HCT116 (cell line): Measurements from ENCODE around the gene ATF2. TPM values are rescaled to one million over a fixed set of nuclear protein-coding genes. Genes with fewer than 3 reads are reported as not detected.

Experiments used
- ATAC-seq: fragments of 200-7000 bp; cut with Tn5 transposase; 2 replicates; pipeline ENCODE4 v1.9.1; 2020; ENCODE audit warnings: mild to moderate bottlenecking, moderate library complexity
- BruUV-seq: library from RNA; stranded (reverse); fragments of 400-500 nt; replicated peaks from 2 replicates; lab custom pipeline; 2021; lab: Mats Ljungman, UMichigan
- CTCF ChIA-PET: fragments of 300-600 bp; sonication (Branson Sonifier 250); formaldehyde crosslinking; loops from one replicate; lab custom pipeline; 2021; ENCODE audit warnings: antibody characterized with exemption; lab: Charles Lee
- POLR2A ChIA-PET: fragments of 300-600, 350-600 bp; sonication (Branson Sonifier 250); formaldehyde crosslinking; loops from one replicate; lab custom pipeline; 2021; ENCODE audit warnings: antibody characterized with exemption; lab: Charles Lee
- RAD21 ChIA-PET, 2 experiments: fragments of 300-600 bp; sonication (Branson Sonifier 250); formaldehyde crosslinking; loops; one replicate each; lab custom pipeline; 2023; ENCODE audit warnings: low total read pairs in 2 of 2; ENCODE audit not compliant: uncharacterized antibody in 2 of 2, unreplicated experiment in 2 of 2, low non-redundant PET in 1 of 2; lab: Charles Lee
- DNase-seq: peaks from one replicate; pipeline ENCODE4 v3.0.0-alpha.2; 2010; ENCODE audit warnings: low read depth, low spot score
- H2AFZ ChIP-seq: fragments of 200-600 bp; shearing (Covaris generic), sonication (generic); 2 replicates; pipeline ENCODE4 v1.6.1; 2017; ENCODE audit warnings: low read depth, mixed run types, mixed read lengths, antibody characterized with exemption, low read length; ENCODE audit not compliant: poor library complexity, severe bottlenecking
- H3K27ac ChIP-seq: 2 replicates; pipeline ENCODE4 v1.5.1; 2012; ENCODE audit warnings: low read depth, low read length
- H3K27me3 ChIP-seq: fragments of 200-600 bp; sonication (generic); 2 replicates; pipeline ENCODE4 v1.6.1; 2016; ENCODE audit warnings: mixed run types, low read length, mixed read lengths; ENCODE audit not compliant: insufficient read depth
- H3K36me3 ChIP-seq, 2 experiments: fragments of 200-500 bp in 1 of 2; fragments of 200-600 bp in 1 of 2; sonication (Bioruptor generic) in 1 of 2; sonication (generic) in 1 of 2; 2 replicates each; pipeline versions ENCODE4 v1.5.1 to v1.6.1; 2014 to 2016; ENCODE audit warnings: low read length in 2 of 2, inconsistent platforms in 1 of 2, mixed read lengths in 1 of 2, mixed run types in 1 of 2; ENCODE audit not compliant: insufficient read depth in 2 of 2, control insufficient read depth in 1 of 2
- H3K4me1 ChIP-seq, 2 experiments: fragments of 200-600 bp in 1 of 2; sonication (generic) in 1 of 2; 2 replicates each; pipeline versions ENCODE4 v1.5.1 to v1.6.1; 2012 to 2017; ENCODE audit warnings: low read length in 2 of 2, inconsistent platforms in 1 of 2, mild to moderate bottlenecking in 1 of 2, mixed read lengths in 1 of 2, mixed run types in 1 of 2, moderate library complexity in 1 of 2; ENCODE audit not compliant: insufficient read depth in 2 of 2, control insufficient read depth in 1 of 2
- H3K4me2 ChIP-seq: fragments of 200-600 bp; sonication (generic); 2 replicates; pipeline ENCODE4 v1.6.1; 2017; ENCODE audit warnings: mixed run types, low read length, mixed read lengths
- H3K4me3 ChIP-seq, 2 experiments: fragments of 200-600 bp in 1 of 2; sonication (generic) in 1 of 2; replicated peaks in 1 of 2; 2 replicates each; pipeline ENCODE4 v1.5.1; 2011 to 2016; ENCODE audit warnings: low read length in 2 of 2, control low read depth in 1 of 2, low read depth in 1 of 2, mild to moderate bottlenecking in 1 of 2, mixed read lengths in 1 of 2, mixed run types in 1 of 2
- H3K79me2 ChIP-seq: fragments of 200-600 bp; sonication (generic); 2 replicates; pipeline ENCODE4 v1.6.1; 2017; ENCODE audit warnings: mild to moderate bottlenecking, mixed run types, low read length, moderate library complexity, mixed read lengths; ENCODE audit not compliant: insufficient read depth
- H3K9ac ChIP-seq: fragments of 200-600 bp; sonication (generic); 2 replicates; pipeline ENCODE4 v1.6.1; 2016; ENCODE audit warnings: low read length, mixed read lengths
- H3K9me2 ChIP-seq: fragments of 200-600 bp; sonication (generic), shearing (Covaris generic); 2 replicates; pipeline ENCODE4 v1.6.1; 2017; ENCODE audit warnings: mixed run types, mild to moderate bottlenecking, moderate library complexity; ENCODE audit not compliant: insufficient read depth
- H3K9me3 ChIP-seq, 2 experiments: fragments of 200-500 bp in 1 of 2; fragments of 200-600 bp in 1 of 2; sonication (Bioruptor generic) in 1 of 2; sonication (generic) in 1 of 2; 2 replicates each; pipeline ENCODE4 v1.6.1; 2014 to 2017; ENCODE audit warnings: low read length in 2 of 2, mixed read lengths in 2 of 2, inconsistent platforms in 1 of 2, low read depth in 1 of 2, mild to moderate bottlenecking in 1 of 2, mixed run types in 1 of 2, moderate library complexity in 1 of 2; ENCODE audit not compliant: control insufficient read depth in 1 of 2, insufficient read depth in 1 of 2
- H4K20me1 ChIP-seq: fragments of 200-600 bp; sonication (generic), shearing (Covaris generic); 2 replicates; pipeline ENCODE4 v1.6.1; 2017; ENCODE audit warnings: mixed run types, mild to moderate bottlenecking, moderate library complexity; ENCODE audit not compliant: insufficient read depth
- CBX3 ChIP-seq: IDR thresholded peaks from 2 replicates; pipeline ENCODE4 v1.6.1; 2012; ENCODE audit warnings: low read depth
- EZH2 ChIP-seq: fragments of 200-600 bp; sonication (generic); IDR thresholded peaks from 2 replicates; pipeline ENCODE4 v1.6.1; 2017; ENCODE audit warnings: antibody characterized with exemption, mixed run types
- EZH2phosphoT487 ChIP-seq: fragments of 200-600 bp; IDR thresholded peaks from 2 replicates; pipeline ENCODE4 v1.6.1; 2018; ENCODE audit warnings: antibody characterized with exemption, borderline replicate concordance
- FOSL1 ChIP-seq: IDR thresholded peaks from 2 replicates; pipeline ENCODE4 v1.6.1; 2012; ENCODE audit warnings: low read depth
- POLR2A ChIP-seq: IDR thresholded peaks from 2 replicates; pipeline ENCODE4 v1.7.0; 2011; ENCODE audit warnings: borderline replicate concordance; ENCODE audit not compliant: insufficient read depth, insufficient read length; ENCODE audit errors: extremely low read depth
- POLR2AphosphoS5 ChIP-seq: IDR thresholded peaks from 2 replicates; pipeline ENCODE4 v1.6.1; 2011; ENCODE audit warnings: mild to moderate bottlenecking, low read depth, low read length, moderate library complexity
- SIN3A ChIP-seq: IDR thresholded peaks from 2 replicates; pipeline ENCODE4 v1.6.1; 2012; ENCODE audit warnings: low read depth
- TCF7L2 ChIP-seq: IDR thresholded peaks from 2 replicates; pipeline ENCODE4 v1.7.0; 2011; ENCODE audit warnings: borderline replicate concordance, inconsistent platforms; ENCODE audit not compliant: insufficient read depth, insufficient read length; ENCODE audit errors: extremely low read depth
- YY1 ChIP-seq: IDR thresholded peaks from 2 replicates; pipeline ENCODE4 v1.6.1; 2011; ENCODE audit warnings: low read length, low read depth, moderate library complexity, mild to moderate bottlenecking; ENCODE audit not compliant: insufficient replicate concordance; ENCODE audit errors: extremely low read depth
- intact Hi-C: fragments of 100-400 bp; cut with micrococcal nuclease; formaldehyde crosslinking; loops from 2 replicates; pipeline ENCODE4 v1.10.0; 2022
- total RNA-seq: library from RNA; stranded (reverse); gene quantifications from one replicate; pipeline ENCODE4 v1.2.1, GENCODE V29; 2021; ENCODE audit not compliant: unreplicated experiment
- TF ChIP-seq, protein P1 (sequence below), 3 experiments: fragments of 200-600 bp in 1 of 3; sonication (generic) in 1 of 3; IDR thresholded peaks in 2 of 3; conservative IDR thresholded peaks in 1 of 3; 2 replicates each; pipeline ENCODE4 v1.5.1; 2012 to 2017; ENCODE audit warnings: low read depth in 2 of 3, low read length in 2 of 3, antibody characterized with exemption in 1 of 3, borderline replicate concordance in 1 of 3, control low read depth in 1 of 3, mild to moderate bottlenecking in 1 of 3, mixed read lengths in 1 of 3, mixed run types in 1 of 3, moderate library complexity in 1 of 3; ENCODE audit not compliant: insufficient read depth in 1 of 3

The ATF2 gene
- total RNA-seq, 1 experiment from 2014 or later, result 29.6 TPM

DNA sequence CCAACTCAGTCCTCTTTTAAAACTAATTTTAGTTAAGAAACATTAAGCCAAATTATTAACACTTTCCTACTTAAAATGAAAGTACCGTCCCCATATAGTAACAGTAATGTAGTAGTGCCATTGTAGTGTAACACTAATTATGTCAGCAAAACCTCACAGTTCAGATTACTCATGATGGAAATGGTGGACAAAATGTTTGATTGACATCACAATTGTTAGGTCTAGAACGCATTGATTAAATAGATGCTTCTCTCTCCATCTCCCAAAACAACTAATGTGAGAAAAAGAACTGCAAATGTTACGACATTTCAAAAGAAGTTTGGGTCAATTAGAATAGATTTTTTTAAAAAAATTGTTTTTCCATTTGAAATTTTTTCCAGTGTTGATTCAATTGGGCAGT, 1.2 kb upstream of the ATF2 start:
- Histone ChIP-seq H3K27ac (no peak overlapping the region; the same call in 1 of the 2 replicates), H3K4me2 (peak overlapping the region; percentile 69), H3K9ac (peak overlapping the region; percentile 77), H4K20me1 (no peaks in the 10 kb centered on the region), H3K27me3 (no peaks in the 10 kb centered on the region), H2AFZ (no peak overlapping the region), H3K9me3 (no peaks in the 10 kb centered on the region), H3K9me2 (no peaks in the 10 kb centered on the region), H3K4me1 (peaks cover 0 to 12% of the 10 kb centered on the region in 2 experiments; a peak in 3 of 4 replicates), H3K4me3 (peak overlapping the region; percentile 67 to 99), H3K79me2 (peaks cover 38% of the 10 kb centered on the region), H3K36me3 (no peaks in the 10 kb centered on the region)
- ATAC-seq (no peak), DNase-seq (no peak)
- ChIA-PET POLR2A (interaction anchor here (1.2 to 1.3 kb wide), 3 partner anchors 8 to 18 kb away, joined by 3 to 8 read pairs (median 7); no protein-coding TSS in a partner anchor), CTCF (interaction anchor here (1.3 kb wide), 1 partner anchor 82 kb away, joined by 6 read pairs; no protein-coding TSS in a partner anchor), RAD21 (no interaction called here)
- TF ChIP-seq, protein P1, sequence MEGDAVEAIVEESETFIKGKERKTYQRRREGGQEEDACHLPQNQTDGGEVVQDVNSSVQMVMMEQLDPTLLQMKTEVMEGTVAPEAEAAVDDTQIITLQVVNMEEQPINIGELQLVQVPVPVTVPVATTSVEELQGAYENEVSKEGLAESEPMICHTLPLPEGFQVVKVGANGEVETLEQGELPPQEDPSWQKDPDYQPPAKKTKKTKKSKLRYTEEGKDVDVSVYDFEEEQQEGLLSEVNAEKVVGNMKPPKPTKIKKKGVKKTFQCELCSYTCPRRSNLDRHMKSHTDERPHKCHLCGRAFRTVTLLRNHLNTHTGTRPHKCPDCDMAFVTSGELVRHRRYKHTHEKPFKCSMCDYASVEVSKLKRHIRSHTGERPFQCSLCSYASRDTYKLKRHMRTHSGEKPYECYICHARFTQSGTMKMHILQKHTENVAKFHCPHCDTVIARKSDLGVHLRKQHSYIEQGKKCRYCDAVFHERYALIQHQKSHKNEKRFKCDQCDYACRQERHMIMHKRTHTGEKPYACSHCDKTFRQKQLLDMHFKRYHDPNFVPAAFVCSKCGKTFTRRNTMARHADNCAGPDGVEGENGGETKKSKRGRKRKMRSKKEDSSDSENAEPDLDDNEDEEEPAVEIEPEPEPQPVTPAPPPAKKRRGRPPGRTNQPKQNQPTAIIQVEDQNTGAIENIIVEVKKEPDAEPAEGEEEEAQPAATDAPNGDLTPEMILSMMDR (IDR thresholded peaks at IDR 0.05 in 2 of 3, conservative IDR thresholded peaks at IDR 0.05 in 1 of 3; ENCODE audit: borderline replicate concordance in 1 of 3, insufficient read depth in 1 of 3, low read depth in 2 of 3, low read length in 2 of 3), result no peak
- TF ChIP-seq YY1 (no peak), FOSL1 (no peak), EZH2 (no peak)
- BruUV-seq, result no TSS peak
- intact Hi-C loops, result no loop called here

DNA sequence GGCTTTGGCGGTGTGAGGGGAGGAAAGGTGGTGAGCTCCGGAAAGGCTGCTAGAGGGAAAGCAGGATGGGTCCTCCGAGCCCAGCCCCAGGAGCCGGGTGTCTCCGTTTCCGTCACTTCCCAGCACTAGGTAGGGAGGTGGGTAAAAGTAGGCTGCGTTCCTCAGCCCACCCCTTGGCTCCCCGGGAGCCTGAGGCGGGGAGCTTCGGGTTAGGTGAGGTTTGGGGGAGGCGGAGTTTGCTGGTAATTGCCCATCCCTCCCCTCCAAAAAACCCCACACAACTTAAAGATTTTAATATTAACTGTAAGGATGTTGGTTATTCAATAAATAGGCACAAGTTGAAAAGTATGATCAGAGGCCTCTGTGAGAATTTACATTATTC, 552 bp upstream of the ATF2 start:
- BruUV-seq, result TSS peak; percentile 88
- CTCF ChIA-PET, result interaction anchor here (1.3 kb wide), 1 partner anchor 83 kb away, joined by 6 read pairs; no protein-coding TSS in a partner anchor
- intact Hi-C loops, result no loop called here

More for the DNA sequence above, 552 bp upstream of the ATF2 start:
- no peaks in the 10 kb centered on the region for H4K20me1 ChIP-seq
- no peaks in the 10 kb centered on the region for H3K9me3 ChIP-seq
- H3K4me1 ChIP-seq, result peaks cover 0 to 12% of the 10 kb centered on the region in 2 experiments; a peak in 3 of 4 replicates
- H3K9me2 ChIP-seq, result no peaks in the 10 kb centered on the region
- H3K79me2 ChIP-seq, result peaks cover 42% of the 10 kb centered on the region
- peak; percentile 49 for ATAC-seq
- no peaks in the 10 kb centered on the region for H3K27me3 ChIP-seq
- peak overlapping the region; percentile 67 to 99 for H3K4me3 ChIP-seq
- peak overlapping the region; percentile 77 for H3K9ac ChIP-seq
- TF ChIP-seq CBX3, result no peak
- TF ChIP-seq EZH2phosphoT487, result no peak
- TF ChIP-seq POLR2AphosphoS5, result peak; percentile 66; the same call in 1 of the 2 replicates
- peak; percentile 6; the same call in 1 of the 2 replicates for TF ChIP-seq SIN3A
- no peak for TF ChIP-seq POLR2A
- no peak for TF ChIP-seq TCF7L2
- no peak for TF ChIP-seq FOSL1
- ChIA-PET RAD21 (no interaction called here), POLR2A (interaction anchor here (0.8 to 1.3 kb wide), 4 partner anchors 9 to 19 kb away, joined by 3 to 8 read pairs (median 5); no protein-coding TSS in a partner anchor)
- H3K27ac ChIP-seq, result peak overlapping the region; percentile 51
- H2AFZ ChIP-seq, result no peak overlapping the region
- no peak for DNase-seq
- H3K4me2 ChIP-seq, result peak overlapping the region; percentile 69
- H3K36me3 ChIP-seq, result no peaks in the 10 kb centered on the region
